ENCODE results near the gene NF2.

DNA sequence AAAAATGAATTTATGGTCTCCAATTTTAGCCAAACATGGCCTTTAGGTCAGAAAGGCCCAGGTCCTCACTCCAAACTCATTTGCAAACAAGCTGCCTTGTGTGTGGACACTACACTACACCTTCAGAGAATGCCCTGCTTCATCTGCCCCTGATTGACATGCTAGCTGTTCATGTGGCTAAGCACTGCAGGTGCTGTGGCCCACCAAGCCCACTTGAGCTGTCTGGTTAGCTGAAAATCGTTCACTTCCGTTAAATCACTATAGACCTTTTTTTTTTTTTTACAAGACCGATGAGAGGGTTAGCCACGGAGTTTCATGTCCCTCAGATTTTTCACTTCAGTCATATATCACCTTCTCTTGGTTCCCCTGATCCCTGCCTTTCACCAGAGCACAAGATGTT lies 39.3 kb downstream of the NF2 start:
- TF ChIP-seq, protein P1, sequence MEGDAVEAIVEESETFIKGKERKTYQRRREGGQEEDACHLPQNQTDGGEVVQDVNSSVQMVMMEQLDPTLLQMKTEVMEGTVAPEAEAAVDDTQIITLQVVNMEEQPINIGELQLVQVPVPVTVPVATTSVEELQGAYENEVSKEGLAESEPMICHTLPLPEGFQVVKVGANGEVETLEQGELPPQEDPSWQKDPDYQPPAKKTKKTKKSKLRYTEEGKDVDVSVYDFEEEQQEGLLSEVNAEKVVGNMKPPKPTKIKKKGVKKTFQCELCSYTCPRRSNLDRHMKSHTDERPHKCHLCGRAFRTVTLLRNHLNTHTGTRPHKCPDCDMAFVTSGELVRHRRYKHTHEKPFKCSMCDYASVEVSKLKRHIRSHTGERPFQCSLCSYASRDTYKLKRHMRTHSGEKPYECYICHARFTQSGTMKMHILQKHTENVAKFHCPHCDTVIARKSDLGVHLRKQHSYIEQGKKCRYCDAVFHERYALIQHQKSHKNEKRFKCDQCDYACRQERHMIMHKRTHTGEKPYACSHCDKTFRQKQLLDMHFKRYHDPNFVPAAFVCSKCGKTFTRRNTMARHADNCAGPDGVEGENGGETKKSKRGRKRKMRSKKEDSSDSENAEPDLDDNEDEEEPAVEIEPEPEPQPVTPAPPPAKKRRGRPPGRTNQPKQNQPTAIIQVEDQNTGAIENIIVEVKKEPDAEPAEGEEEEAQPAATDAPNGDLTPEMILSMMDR (IDR thresholded peaks at IDR 0.05; ENCODE audit: low read depth, low read length, poor library complexity, severe bottlenecking) = no peak
- no peak for TF ChIP-seq EZH2phosphoT487 (IDR thresholded peaks at IDR 0.05; ENCODE audit: borderline replicate concordance, low read length)
